Endothelial cell of umbilical vein (primary cell): ENCODE results near the gene PDGFA. TPM values are rescaled to one million over a fixed set of nuclear protein-coding genes. Genes with fewer than 3 reads are reported as not detected.
A peak's percentile ranks its signal among the peaks of the same experiment; 100 is the strongest.

ENCODE experiments used
- BruUV-seq: library from RNA; stranded (reverse); fragments of 400-500 nt; replicated peaks from 2 replicates; lab custom pipeline; 2021; lab: Mats Ljungman, UMichigan
- CTCF ChIA-PET: fragments of 300-600, 350-600 bp; sonication (Branson Sonifier 250); formaldehyde crosslinking; loops from one replicate; lab custom pipeline; 2021; ENCODE audit warnings: antibody characterized with exemption, inconsistent platforms; lab: Charles Lee
- POLR2A ChIA-PET: fragments of 300-600, 350-600 bp; sonication (Branson Sonifier 250); formaldehyde crosslinking; loops from one replicate; lab custom pipeline; 2021; ENCODE audit warnings: antibody characterized with exemption, inconsistent platforms; lab: Charles Lee
- DNase-seq: peaks from one replicate; pipeline ENCODE4 v3.0.0-alpha.2; 2011; ENCODE audit warnings: low read depth, low spot score
- FAIRE-seq: peaks from 2 replicates; lab custom pipeline; 2011; peaks lifted over from hg19 to GRCh38; lab: Jason Lieb, UNC
- H2AFZ ChIP-seq: 2 replicates; pipeline ENCODE4 v1.6.0; 2012; ENCODE audit warnings: low read depth, low read length, control low read depth, inconsistent platforms
- H3K27ac ChIP-seq: 2 replicates; pipeline ENCODE4 v1.5.1; 2011; ENCODE audit warnings: low read depth, mild to moderate bottlenecking, control low read depth, low read length, moderate library complexity; ENCODE audit not compliant: insufficient read depth
- H3K27me3 ChIP-seq, 2 experiments: 2 replicates each; pipeline versions ENCODE4 v1.6.0 to v1.6.1; 2011; ENCODE audit warnings: low read length in 2 of 2, mixed read lengths in 1 of 2; ENCODE audit not compliant: control insufficient read depth in 2 of 2, insufficient read depth in 2 of 2
- H3K36me3 ChIP-seq, 2 experiments: 2 replicates in 1 of 2; 3 replicates in 1 of 2; pipeline ENCODE4 v1.5.1; 2011; ENCODE audit warnings: low read length in 2 of 2, mild to moderate bottlenecking in 1 of 2, moderate library complexity in 1 of 2; ENCODE audit not compliant: control insufficient read depth in 2 of 2, insufficient read depth in 2 of 2; ENCODE audit errors: extremely low read depth in 1 of 2
- H3K4me1 ChIP-seq: 3 replicates; pipeline ENCODE4 v1.5.1; 2011; ENCODE audit warnings: mild to moderate bottlenecking, low read length; ENCODE audit not compliant: control insufficient read depth, insufficient read depth; ENCODE audit errors: extremely low read depth
- H3K4me2 ChIP-seq: 2 replicates; pipeline ENCODE4 v1.6.1; 2011; ENCODE audit warnings: low read length, control low read depth, mixed read lengths; ENCODE audit not compliant: insufficient read depth
- H3K4me3 ChIP-seq, 3 experiments: fragments of 200-600 bp in 1 of 3; sonication (generic), shearing (Covaris generic) in 1 of 3; replicated peaks in 1 of 3; 2 replicates each; pipeline ENCODE4 v1.5.1; 2011 to 2016; ENCODE audit warnings: control low read depth in 3 of 3, low read length in 3 of 3, mild to moderate bottlenecking in 2 of 3, inconsistent platforms in 1 of 3, low read depth in 1 of 3, moderate library complexity in 1 of 3; ENCODE audit not compliant: insufficient read depth in 1 of 3
- H3K79me2 ChIP-seq: 2 replicates; pipeline ENCODE4 v1.6.0; 2012; ENCODE audit warnings: low read length, inconsistent platforms; ENCODE audit not compliant: control insufficient read depth, insufficient read depth
- H3K9ac ChIP-seq: replicated peaks from 2 replicates; pipeline ENCODE3; 2011; ENCODE audit warnings: low read length, control low read depth; ENCODE audit not compliant: insufficient read depth; ENCODE audit errors: extremely low read depth
- H3K9me1 ChIP-seq: replicated peaks from 3 replicates; pipeline ENCODE4 v1.6.0; 2011; ENCODE audit warnings: mild to moderate bottlenecking, low read length; ENCODE audit not compliant: control insufficient read depth, insufficient read depth; ENCODE audit errors: extremely low read depth
- H3K9me3 ChIP-seq: replicated peaks from 2 replicates; pipeline ENCODE4 v1.5.1; 2012; ENCODE audit warnings: low read length, inconsistent platforms; ENCODE audit not compliant: control insufficient read depth, insufficient read depth
- H4K20me1 ChIP-seq: replicated peaks from 2 replicates; pipeline ENCODE3; 2011; ENCODE audit warnings: mild to moderate bottlenecking, low read length; ENCODE audit not compliant: control insufficient read depth, insufficient read depth; ENCODE audit errors: extremely low read depth
- CTCF ChIP-seq, 2 donors: IDR thresholded peaks; 1 replicate in 1 of 2; 2 replicates in 1 of 2; pipeline ENCODE4 v1.5.1; 2011; ENCODE audit warnings: low read length in 2 of 2, mild to moderate bottlenecking in 2 of 2, moderate library complexity in 2 of 2, control low read depth in 1 of 2, inconsistent platforms in 1 of 2, low read depth in 1 of 2; ENCODE audit not compliant: insufficient read depth in 1 of 2; ENCODE audit errors: extremely low read depth in 1 of 2
- EZH2 ChIP-seq: IDR thresholded peaks from 2 replicates; pipeline ENCODE4 v1.6.1; 2012; ENCODE audit warnings: borderline replicate concordance, low read depth, mild to moderate bottlenecking, moderate library complexity, low read length, inconsistent platforms; ENCODE audit not compliant: severe bottlenecking
- FOS ChIP-seq: IDR thresholded peaks from 2 replicates; pipeline ENCODE4 v1.6.1; 2011; ENCODE audit warnings: mild to moderate bottlenecking, low read length, moderate library complexity, borderline replicate concordance; ENCODE audit not compliant: insufficient read depth
- GATA2 ChIP-seq: IDR thresholded peaks from 2 replicates; pipeline ENCODE4 v1.7.0; 2011; ENCODE audit warnings: low read depth, mild to moderate bottlenecking, moderate library complexity, mixed read lengths, low read length; ENCODE audit not compliant: insufficient read length, insufficient read depth
- JUN ChIP-seq: IDR thresholded peaks from 2 replicates; pipeline ENCODE4 v1.6.1; 2011; ENCODE audit warnings: borderline replicate concordance, low read depth; ENCODE audit not compliant: insufficient read length, insufficient read depth
- MAX ChIP-seq: IDR thresholded peaks from 2 replicates; pipeline ENCODE4 v1.6.1; 2011; ENCODE audit not compliant: insufficient read depth, insufficient read length
- MYC ChIP-seq: IDR thresholded peaks from one replicate; pipeline ENCODE4 v1.6.1; 2011; ENCODE audit warnings: mild to moderate bottlenecking, low read depth, low read length
- POLR2A ChIP-seq: IDR thresholded peaks from 2 replicates; pipeline ENCODE4 v1.6.1; 2012; ENCODE audit warnings: low read depth, mild to moderate bottlenecking, control low read depth, low read length
- POLR2AphosphoS5 ChIP-seq: IDR thresholded peaks from 2 replicates; pipeline ENCODE4 v1.6.1; 2012; ENCODE audit warnings: low read depth, mild to moderate bottlenecking, control low read depth, low read length, moderate library complexity; ENCODE audit not compliant: insufficient read depth
- dilution Hi-C: fragments of 300-500 bp; cut with MboI; formaldehyde crosslinking; loops from one replicate; pipeline ENCODE4 v1.15.0; 2019; ENCODE audit warnings: low sequenced_read_pairs; ENCODE audit not compliant: extremely low pct_ligation_motif_present
- intact Hi-C: fragments of 100-400 bp; cut with micrococcal nuclease; formaldehyde crosslinking; loops from one replicate; pipeline ENCODE4 v1.10.0; 2022
- polyA plus RNA-seq, 4 experiments: library from polyadenylated mRNA; depleted of rRNA in 3 of 4; stranded (reverse) in 3 of 4; unstranded in 1 of 4; fragments of >200 nt; gene quantifications; 2 replicates each; pipeline versions ENCODE4 v1.2.1 to v1.2.3, GENCODE V29; 2011 to 2012; ENCODE audit warnings: missing spikeins in 1 of 4
- total RNA-seq: library from RNA; stranded (reverse); gene quantifications from 2 replicates; pipeline ENCODE4 v1.2.3, GENCODE V29; 2021

PDGFA gene
- total and polyA plus RNA-seq, 2 donors (not counting 3 experiments of a cell fraction or from before 2014, with no cell fraction given), result 17.4 to 62.4 TPM

- TF ChIP-seq GATA2 (no peak), POLR2AphosphoS5 (no peak), JUN (no peak), CTCF (IDR thresholded peaks at IDR 0.05; ENCODE audit: extremely low read depth in 1 of 2, insufficient read depth in 1 of 2, low read depth in 1 of 2, low read length in 2 of 2) (no peak), POLR2A (no peak), MAX (no peak), EZH2 (no peak), FOS (no peak), MYC (no peak)
- no peaks in the 10 kb centered on the region for H4K20me1 ChIP-seq
- H3K79me2 ChIP-seq, result no peaks in the 10 kb centered on the region
- H3K4me3 ChIP-seq, result no peak overlapping the region
- FAIRE-seq, result no peak
- H3K9ac ChIP-seq, result no peak overlapping the region
- H3K4me1 ChIP-seq, result no peaks in the 10 kb centered on the region
- dilution Hi-C loops (no loop called here), intact Hi-C loops (no loop called here)
- H3K4me2 ChIP-seq, result no peak overlapping the region
- H3K36me3 ChIP-seq, result peaks cover 15 to 28% of the 10 kb centered on the region in 2 experiments
- POLR2A ChIA-PET, result interaction anchor here (0.6 kb wide), 1 partner anchor 147 kb away, joined by 3 read pairs; no protein-coding TSS in a partner anchor
- no peaks in the 10 kb centered on the region for H3K9me1 ChIP-seq
- DNase-seq, result no peak
- no peak overlapping the region for H3K27ac ChIP-seq
- CTCF ChIA-PET, result interaction anchor here (0.6 to 1.9 kb wide), 4 partner anchors 138 to 176 kb away, joined by 3 to 6 read pairs (median 4); no protein-coding TSS in a partner anchor
- H3K9me3 ChIP-seq, result no peaks in the 10 kb centered on the region
- H3K27me3 ChIP-seq, result no peaks in the 10 kb centered on the region
- H2AFZ ChIP-seq, result no peak overlapping the region
- TSS peak; percentile 85 for BruUV-seq
Measured at GRCh38 chr7:497946-498655, 21.5 kb downstream of the PDGFA start.
